GM18861 (cell line): Measurements from ENCODE around the gene TRABD2A.
"Not testable (repeated sequence)": the region's sequence is repeated elsewhere in the genome, so short reads cannot be mapped to it uniquely, and the experiment has no call there.

Experiments used
- ATAC-seq: cut with Tn5 transposase; IDR thresholded peaks from one replicate; pipeline ENCODE4 v1.9.1; 2021; ENCODE audit not compliant: unreplicated experiment

The TRABD2A gene

DNA sequence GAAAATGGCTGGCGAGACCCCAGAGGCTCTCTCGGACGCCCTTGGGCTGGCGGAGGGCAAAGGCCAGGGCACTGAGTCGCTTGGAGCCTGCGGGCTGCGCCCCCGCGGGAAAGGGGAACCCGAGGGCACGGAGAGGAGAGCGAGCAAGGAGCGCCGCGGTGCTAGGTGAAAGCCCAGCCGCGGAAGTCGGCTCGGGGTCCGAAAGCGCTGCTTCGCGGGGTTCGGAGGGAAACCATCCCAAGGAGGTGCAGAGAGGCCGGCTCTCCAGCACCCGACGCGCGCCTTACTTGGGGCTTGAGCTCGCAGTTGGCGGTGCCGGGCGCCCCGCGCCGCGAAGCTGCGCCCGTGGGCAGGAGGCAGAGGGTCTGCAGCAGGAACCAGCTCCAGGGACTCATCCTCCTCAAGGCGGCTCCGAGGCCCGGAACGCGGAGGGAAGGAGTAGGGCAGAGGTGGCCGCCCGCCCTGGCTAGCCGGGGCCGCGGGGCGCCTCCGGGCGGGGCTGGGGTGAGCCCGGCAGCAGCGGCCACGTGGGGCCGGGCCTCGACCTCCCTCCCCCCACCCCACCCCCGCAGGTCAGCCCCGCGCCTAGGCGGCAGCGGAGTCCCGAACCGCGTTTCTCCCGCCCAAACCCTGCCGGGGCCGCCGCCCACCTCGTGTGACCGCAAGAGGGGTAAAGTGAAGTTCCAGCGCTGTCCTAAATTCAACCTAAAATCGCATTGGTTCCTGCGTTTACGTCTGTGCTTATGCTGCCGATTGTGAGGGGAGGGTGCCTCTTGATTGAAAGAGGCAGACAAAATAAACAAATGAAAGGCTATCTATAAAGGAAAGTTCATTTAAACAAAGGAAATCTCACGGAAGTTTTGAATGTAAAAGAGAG lies at the start of gene TRABD2A:
TRABD2A (minus strand) TSS at position 440 of the 877 bp plus-strand sequence; CDS start at position 395, 45 bp downstream.
- ATAC-seq, result no peak

- ATAC-seq, result no peak
Measured at GRCh38 chr2:84927275-84927627, 46.4 kb upstream of the TRABD2A start.

DNA sequence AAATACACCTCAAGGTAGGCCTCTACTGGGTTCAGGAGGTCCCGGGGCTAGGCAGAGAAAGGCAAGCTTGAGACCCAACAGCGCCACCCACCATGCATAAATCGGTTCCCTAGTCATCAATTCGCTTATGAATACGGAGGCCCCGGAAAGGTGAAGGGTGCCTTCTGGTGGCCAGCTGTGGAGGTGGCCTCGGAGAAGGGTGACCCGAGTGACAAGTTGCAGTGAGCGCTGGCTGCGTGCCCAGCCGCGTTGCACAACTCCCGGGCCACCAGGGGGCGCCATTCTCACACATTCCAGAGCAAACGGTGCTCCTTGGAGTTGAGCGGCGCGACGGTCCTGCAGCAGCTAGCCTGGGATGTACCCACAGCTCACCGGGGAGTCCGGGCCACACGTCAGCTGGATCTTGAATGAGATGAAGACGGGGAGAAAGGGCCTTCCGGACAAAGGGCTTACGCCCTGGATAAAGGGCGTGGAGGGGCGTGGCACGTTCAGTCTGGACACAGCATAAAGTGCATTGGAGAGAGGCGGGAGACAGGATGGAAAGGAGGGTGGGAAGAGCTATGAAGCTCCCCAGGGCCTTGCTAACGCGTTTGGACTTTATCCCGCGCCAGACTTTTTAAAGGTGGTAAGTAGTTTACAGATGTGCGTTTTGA lies 45.0 kb upstream of the TRABD2A start:
- peak; percentile 88 for ATAC-seq

GRCh38 chr2:84925336-84925723 lies 44.4 kb upstream of the TRABD2A start:
- ATAC-seq, result no peak

DNA sequence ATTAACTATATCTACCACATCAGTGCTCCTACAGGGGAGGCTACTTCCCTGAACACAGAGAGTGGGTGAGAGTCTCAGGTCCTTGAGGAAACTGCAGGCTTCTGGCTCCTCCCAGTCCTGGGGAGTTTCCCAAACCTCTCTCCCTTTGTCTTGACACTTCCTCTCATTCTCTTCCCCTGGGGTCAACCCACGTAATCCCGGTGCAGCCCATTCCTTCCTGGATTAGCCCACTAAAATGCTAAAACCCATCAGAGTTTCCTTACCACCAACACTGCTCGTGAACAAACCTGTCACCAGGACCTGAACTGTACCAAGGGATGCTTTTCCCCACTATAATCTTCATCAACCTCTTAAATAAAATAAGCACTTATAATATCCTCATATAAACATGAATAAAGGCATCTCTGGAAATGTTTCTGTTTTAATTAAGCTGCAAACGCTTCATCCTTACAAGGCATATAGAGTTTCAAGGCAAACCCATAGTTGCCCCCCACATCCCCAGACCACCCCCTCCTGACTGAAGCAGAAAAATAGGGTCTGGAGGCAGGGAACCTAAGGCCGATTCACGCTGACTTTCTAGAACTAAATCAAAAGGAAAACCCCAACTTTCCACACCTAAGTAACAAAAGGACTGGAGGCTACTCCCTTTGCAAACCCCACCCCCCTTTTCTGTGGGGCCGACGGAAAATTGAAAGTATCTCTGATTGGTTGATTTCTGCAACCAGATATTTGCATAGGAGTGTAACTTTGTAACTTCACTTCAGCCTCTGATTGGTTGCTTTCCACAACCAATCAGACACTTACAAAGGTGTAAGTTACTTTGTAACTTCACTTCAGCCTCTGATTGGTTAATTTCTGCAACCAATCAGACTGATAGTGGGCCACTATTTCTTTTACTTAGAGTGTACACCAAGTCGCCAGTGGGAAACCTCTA lies 43.6 kb upstream of the TRABD2A start:
- no peak for ATAC-seq

GRCh38 chr2:84923009-84923408 lies 42.1 kb upstream of the TRABD2A start:
- ATAC-seq, result no peak

DNA sequence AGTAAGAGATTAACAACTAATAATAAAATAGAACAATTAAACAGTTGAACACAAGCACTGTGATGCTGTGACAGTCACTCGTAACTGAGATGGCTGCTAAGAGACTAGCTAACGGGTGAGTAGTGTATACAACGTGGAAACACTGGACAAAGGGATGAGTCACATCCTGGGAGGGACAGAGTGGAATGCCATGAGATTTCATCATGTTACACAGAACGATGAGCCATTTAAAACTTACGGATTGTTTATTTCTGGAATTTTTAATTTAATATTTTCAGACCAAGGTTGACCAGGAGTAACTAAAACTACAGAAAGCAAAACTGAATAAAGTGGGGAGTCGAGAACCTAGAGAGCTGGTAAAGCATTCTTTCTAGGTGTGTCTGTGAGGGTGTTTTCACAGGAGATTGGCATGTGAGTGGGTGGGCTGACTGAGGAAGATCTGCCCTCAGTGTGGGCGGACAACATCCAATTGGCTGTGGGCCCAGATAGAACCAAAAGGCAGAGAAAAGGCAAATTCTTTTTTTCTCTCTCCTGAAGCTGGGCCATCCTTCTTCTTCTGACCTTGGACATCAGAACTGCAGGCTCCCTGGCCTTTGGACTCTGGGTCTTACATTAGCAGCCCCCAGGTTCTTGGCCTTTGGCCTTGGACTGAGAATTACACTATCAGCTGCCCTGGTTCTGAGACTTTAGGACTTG lies 39.1 kb upstream of the TRABD2A start:
- ATAC-seq, result peak; percentile 38

DNA sequence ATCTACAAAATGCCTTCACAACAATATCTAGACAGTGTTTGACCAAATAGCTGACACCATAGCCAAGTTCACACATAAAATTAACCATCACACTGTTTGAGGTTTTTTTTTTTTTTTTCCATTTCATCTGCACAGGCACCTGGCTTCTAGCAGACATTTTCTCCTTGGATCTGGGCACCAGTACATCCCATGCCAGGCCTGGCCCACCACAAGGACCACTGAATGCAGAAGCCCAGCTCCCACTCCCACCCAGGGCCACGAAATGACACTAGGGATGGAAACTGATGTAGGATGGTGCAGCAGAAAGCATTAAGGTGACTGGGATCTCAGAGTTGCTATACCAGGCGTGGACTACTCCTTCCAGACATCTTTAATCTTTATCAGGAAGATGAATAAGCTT lies 37.5 kb upstream of the TRABD2A start:
- ATAC-seq, result no peak

DNA sequence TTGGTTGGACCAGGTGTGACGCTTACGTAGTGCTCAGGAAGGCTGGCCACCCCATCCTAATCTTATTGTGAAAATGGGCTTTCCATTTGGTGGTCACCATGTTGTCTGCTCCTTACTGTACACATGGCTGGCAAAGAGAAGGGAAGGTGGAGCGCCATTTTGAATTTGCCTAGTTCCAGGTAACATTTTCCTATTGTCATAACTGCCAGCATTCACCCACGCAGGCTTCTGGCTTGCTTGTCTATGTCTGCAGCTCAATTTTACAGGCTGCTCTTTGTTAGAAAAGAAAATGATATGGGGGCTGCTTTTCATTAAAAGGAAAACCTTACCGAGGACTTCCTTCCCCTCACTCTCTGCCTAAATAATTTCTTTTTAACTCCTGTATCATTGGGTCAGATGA lies 36.9 kb upstream of the TRABD2A start:
- not testable (repeated sequence) for ATAC-seq

- ATAC-seq, result not testable (repeated sequence)
Measured at GRCh38 chr2:84915675-84916074, 34.8 kb upstream of the TRABD2A start.

- ATAC-seq, result no peak
Measured at GRCh38 chr2:84914334-84914733, 33.5 kb upstream of the TRABD2A start.

- ATAC-seq, result no peak
Measured at GRCh38 chr2:84912984-84913383, 32.1 kb upstream of the TRABD2A start.

- ATAC-seq, result no peak
Measured at GRCh38 chr2:84911135-84911678, 30.3 kb upstream of the TRABD2A start.

DNA sequence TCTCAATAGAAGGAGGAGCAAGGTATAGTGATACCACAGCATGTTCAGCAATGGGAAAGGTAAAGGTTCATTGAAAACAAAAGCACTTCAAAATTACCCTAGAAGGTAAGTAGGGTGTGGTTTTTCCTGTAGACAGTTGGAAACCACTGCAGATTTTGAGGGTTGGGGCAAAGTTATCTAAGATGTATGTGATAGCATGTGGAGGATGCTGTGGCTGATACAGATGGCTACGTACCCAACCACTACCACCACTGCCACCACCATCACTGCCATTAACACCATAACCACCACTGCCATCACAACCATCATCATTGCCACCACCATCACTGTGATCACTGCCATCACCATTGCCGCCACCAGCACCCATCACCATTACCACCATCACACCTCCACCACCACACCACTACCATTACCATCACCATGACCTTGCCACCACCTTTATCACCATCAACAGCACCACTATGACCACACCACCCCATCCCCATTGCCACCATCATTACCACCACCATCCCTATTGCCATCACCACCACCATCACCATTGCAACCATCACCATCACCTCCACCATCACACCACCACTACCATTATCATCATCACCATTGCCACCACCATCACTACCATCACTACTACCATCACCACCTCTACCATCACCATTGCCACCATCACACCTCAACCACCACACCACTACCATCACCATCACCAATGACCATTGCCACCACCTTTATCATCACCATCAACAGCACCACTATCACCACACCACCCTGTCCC lies 28.2 kb upstream of the TRABD2A start:
- no peak for ATAC-seq

DNA sequence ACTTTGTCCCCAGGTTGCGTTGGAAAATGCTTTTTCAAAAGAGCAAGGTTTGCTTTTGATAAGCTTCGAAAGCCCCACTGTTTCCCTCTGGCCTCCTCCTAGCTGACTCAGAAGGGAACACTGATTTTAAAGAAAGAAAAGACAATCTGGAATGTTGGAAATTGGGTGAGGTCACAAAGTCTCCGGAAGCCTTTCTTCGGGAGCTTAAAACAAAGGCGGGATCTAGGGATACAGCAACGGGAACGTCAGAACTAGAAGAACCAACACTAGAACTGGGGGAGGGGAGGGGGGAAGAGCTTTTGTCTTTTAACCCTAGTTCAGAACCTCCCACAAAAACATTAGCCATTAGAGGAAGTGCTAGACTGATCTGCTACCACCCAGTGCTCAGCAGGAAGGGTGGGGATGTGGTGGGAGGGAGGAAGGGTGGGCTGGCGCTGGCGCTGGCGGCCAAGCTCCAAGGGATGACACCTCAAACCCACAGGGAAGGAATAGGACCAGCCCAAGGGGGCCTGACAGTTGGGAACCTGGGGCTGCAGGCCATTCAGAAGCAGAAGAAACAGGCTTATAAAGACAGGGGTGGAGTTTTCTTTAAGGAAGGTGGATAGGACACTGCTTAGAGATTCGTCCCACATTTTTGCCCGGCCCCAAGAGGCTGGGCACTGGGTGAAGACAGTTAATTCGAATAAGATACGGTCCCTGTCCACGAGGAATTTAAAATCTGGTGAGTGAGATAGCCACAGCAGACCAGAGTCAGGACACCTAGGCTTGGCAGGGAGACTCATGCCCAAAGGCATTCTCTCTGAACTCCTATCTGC lies 26.2 kb upstream of the TRABD2A start:
- ATAC-seq, result peak; percentile 49

GRCh38 chr2:84906108-84906899 lies 25.4 kb upstream of the TRABD2A start:
- no peak for ATAC-seq

GRCh38 chr2:84905181-84906107 lies 24.6 kb upstream of the TRABD2A start, which contains the start of gene TMSB10:
TSS of gene TMSB10 (plus strand) at chr2:84905656.
- peak; percentile 64 for ATAC-seq
